ENCODE measurements around the gene OSBP.
"Not testable (repeated sequence)": the region's sequence is repeated elsewhere in the genome, so short reads cannot be mapped to it uniquely, and the experiment has no call there.

OSBP gene

GRCh38 chr11:59552844-59553243, 62.7 kb downstream of the OSBP start:
- no peak for DNase-seq

- peak; percentile 64 for DNase-seq
Measured at GRCh38 chr11:59551659-59552521, 63.7 kb downstream of the OSBP start.

GRCh38 chr11:59550842-59551658, 64.5 kb downstream of the OSBP start:
- peak; percentile 86 for DNase-seq

GRCh38 chr11:59550368-59550841, 65.2 kb downstream of the OSBP start:
- peak; percentile 87 for DNase-seq

GRCh38 chr11:59548309-59548656, 67.3 kb downstream of the OSBP start:
- DNase-seq = no peak

GRCh38 chr11:59547605-59548308, 67.8 kb downstream of the OSBP start:
- not testable (repeated sequence) for DNase-seq

GRCh38 chr11:59545179-59546020, 70.2 kb downstream of the OSBP start:
- no peak for DNase-seq

GRCh38 chr11:59544869-59545178, 70.8 kb downstream of the OSBP start:
- DNase-seq = no peak

- DNase-seq = not testable (repeated sequence)
Measured at GRCh38 chr11:59543713-59544112, 71.9 kb downstream of the OSBP start.

GRCh38 chr11:59542142-59542810, 73.3 kb downstream of the OSBP start:
- DNase-seq = no peak

- no peak for DNase-seq
Measured at GRCh38 chr11:59534676-59535075, 80.9 kb downstream of the OSBP start.

GRCh38 chr11:59532620-59533019, 83.0 kb downstream of the OSBP start:
- DNase-seq = no peak

- peak; percentile 12 for DNase-seq
Measured at GRCh38 chr11:59528711-59529110, 86.9 kb downstream of the OSBP start.

All from right kidney (tissue), 1 donor.